ENCODE measurements around the gene IFFO2. TPM values are rescaled to one million over a fixed set of nuclear protein-coding genes. Genes with fewer than 3 reads are reported as not detected.

Gene IFFO2
- total RNA-seq, 4 donors from 2014 or later = 5.0 to 145 (median 13.6) TPM

DNA sequence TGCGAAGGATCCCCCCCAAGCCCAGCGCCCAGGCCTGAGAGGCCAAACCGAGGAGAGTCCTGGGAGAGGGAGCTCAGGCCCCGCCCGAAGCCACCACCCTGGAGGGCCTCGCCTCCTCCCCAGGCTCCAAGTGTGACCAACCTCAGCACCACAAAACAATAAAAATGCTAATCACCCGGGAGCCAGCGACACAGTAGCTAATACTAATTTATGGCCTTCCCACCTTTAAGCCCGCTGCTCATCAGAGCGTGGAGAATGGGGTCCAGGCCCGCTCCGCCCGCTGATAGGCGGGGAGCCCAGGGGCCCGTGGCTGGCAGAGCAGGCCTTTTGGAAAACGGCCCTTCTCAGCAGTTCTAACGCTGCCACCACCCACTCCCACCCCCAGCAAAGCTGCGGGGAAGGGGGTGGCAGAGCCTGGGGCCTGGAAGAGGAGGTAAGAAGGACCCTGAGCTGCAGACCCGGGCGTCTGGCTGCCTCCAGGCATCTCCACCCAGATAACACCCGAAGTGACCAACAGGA lies 76.6 kb downstream of the IFFO2 start:
- in situ Hi-C loops (cut with MboI; ENCODE audit: low pct_ligation_motif_present in 1 of 4, low pct_unique_long_range_greater_than_20kb in 1 of 4, low sequenced_read_pairs in 3 of 4) (loop anchor here in 1 of 4 donors (10.0 kb wide), 1 partner anchor 225 kb away; no protein-coding TSS in a partner anchor), intact Hi-C loops (cut with DNase I; ENCODE audit: low total_unique reads) (loop anchor here (10.0 kb wide), 1 partner anchor 215 kb away; no protein-coding TSS in a partner anchor)
- H3K9me3 ChIP-seq = no peaks in the 10 kb centered on the region
- no peaks in the 10 kb centered on the region for H3K27me3 ChIP-seq
- WGBS, 2 donors (ENCODE audit: low coverage in 1 of 2) = 61% methylated on average over 17 of the region's 21 CpGs; no CpG with 5 or more reads in 1 of the 2 donors
- no peak for DNase-seq
- peaks cover 0 to 5% (median 1%) of the 10 kb centered on the region in 4 donors for H3K4me1 ChIP-seq
- H3K4me3 ChIP-seq = no peak overlapping the region
- no peak overlapping the region for H3K27ac ChIP-seq
- H3K36me3 ChIP-seq = no peaks in the 10 kb centered on the region
- TF ChIP-seq POLR2AphosphoS5 (IDR thresholded peaks at IDR 0.05) (no peak), EP300 (IDR thresholded peaks at IDR 0.05; ENCODE audit: low read depth) (no peak), POLR2A (IDR thresholded peaks at IDR 0.05) (no peak)
- TF ChIP-seq, protein P1, sequence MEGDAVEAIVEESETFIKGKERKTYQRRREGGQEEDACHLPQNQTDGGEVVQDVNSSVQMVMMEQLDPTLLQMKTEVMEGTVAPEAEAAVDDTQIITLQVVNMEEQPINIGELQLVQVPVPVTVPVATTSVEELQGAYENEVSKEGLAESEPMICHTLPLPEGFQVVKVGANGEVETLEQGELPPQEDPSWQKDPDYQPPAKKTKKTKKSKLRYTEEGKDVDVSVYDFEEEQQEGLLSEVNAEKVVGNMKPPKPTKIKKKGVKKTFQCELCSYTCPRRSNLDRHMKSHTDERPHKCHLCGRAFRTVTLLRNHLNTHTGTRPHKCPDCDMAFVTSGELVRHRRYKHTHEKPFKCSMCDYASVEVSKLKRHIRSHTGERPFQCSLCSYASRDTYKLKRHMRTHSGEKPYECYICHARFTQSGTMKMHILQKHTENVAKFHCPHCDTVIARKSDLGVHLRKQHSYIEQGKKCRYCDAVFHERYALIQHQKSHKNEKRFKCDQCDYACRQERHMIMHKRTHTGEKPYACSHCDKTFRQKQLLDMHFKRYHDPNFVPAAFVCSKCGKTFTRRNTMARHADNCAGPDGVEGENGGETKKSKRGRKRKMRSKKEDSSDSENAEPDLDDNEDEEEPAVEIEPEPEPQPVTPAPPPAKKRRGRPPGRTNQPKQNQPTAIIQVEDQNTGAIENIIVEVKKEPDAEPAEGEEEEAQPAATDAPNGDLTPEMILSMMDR (IDR thresholded peaks at IDR 0.05) = no peak

GRCh38 chr1:18879215-18879790 lies 77.2 kb downstream of the IFFO2 start:
- no peaks in the 10 kb centered on the region for H3K36me3 ChIP-seq
- 64 to 80% methylated on average over 5 to 12 of the region's 12 CpGs for WGBS, 2 donors (ENCODE audit: low coverage in 1 of 2)
- H3K27ac ChIP-seq = no peak overlapping the region
- H3K27me3 ChIP-seq = no peaks in the 10 kb centered on the region
- H3K9me3 ChIP-seq = no peaks in the 10 kb centered on the region
- no peak for DNase-seq
- intact Hi-C loops (cut with DNase I; ENCODE audit: low total_unique reads) (no loop called here), in situ Hi-C loops (cut with MboI; ENCODE audit: low pct_ligation_motif_present in 1 of 4, low pct_unique_long_range_greater_than_20kb in 1 of 4, low sequenced_read_pairs in 3 of 4) (no loop called here)
- H3K4me1 ChIP-seq = peaks cover 0 to 5% (median 2%) of the 10 kb centered on the region in 4 donors
- H3K4me3 ChIP-seq = no peak overlapping the region
- TF ChIP-seq, protein P1 (IDR thresholded peaks at IDR 0.05) = no peak
- TF ChIP-seq POLR2AphosphoS5 (IDR thresholded peaks at IDR 0.05) = no peak
- no peak for TF ChIP-seq EP300 (IDR thresholded peaks at IDR 0.05; ENCODE audit: low read depth)
- no peak for TF ChIP-seq POLR2A (IDR thresholded peaks at IDR 0.05)

DNA sequence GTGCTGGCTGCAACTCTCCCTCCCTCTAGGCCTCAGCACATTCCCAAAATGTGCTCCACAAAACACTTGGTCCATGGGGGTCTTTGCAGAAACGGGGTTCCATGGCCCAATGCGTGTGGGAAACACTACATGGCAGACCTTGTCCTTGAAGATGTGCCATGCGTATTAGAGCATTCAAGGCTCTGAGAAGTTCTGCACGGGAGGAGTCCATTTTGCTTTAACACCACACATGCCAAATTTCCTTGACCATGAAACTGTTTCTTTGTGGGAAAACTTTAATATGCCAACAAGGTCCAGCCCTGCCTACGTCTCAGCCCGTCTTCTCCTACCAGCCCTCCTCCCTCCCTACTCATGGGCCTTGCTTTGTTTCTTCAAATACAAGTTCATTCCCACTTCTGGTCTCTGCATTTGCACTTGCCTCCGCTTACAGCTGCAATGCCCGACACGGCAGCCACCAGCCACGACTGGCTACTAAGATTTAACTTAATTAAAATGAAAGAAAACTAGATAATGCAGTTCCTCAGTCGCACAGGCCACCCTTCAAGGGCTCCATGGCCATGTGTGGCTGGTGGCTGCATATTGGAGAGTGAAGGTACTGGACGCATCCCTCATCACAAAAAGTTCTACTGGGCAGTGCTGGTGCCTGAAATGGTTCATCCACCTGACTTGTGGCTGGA lies 77.8 kb downstream of the IFFO2 start:
- intact Hi-C loops (cut with DNase I; ENCODE audit: low total_unique reads) (no loop called here), in situ Hi-C loops (cut with MboI; ENCODE audit: low pct_ligation_motif_present in 1 of 4, low pct_unique_long_range_greater_than_20kb in 1 of 4, low sequenced_read_pairs in 3 of 4) (no loop called here)
- 89 to 92% methylated on average over 8 to 12 of the region's 12 CpGs for WGBS, 2 donors (ENCODE audit: low coverage in 1 of 2)
- no peak for TF ChIP-seq EP300 (IDR thresholded peaks at IDR 0.05; ENCODE audit: low read depth)
- TF ChIP-seq POLR2AphosphoS5 (IDR thresholded peaks at IDR 0.05) = no peak
- TF ChIP-seq, protein P1 (IDR thresholded peaks at IDR 0.05) = no peak
- TF ChIP-seq POLR2A (IDR thresholded peaks at IDR 0.05) = no peak
- Histone ChIP-seq H3K36me3 (no peaks in the 10 kb centered on the region), H3K27me3 (no peaks in the 10 kb centered on the region), H3K9me3 (no peaks in the 10 kb centered on the region), H3K4me1 (peaks cover 0 to 5% (median 2%) of the 10 kb centered on the region in 4 donors), H3K4me3 (no peak overlapping the region), H3K27ac (no peak overlapping the region)
- no peak for DNase-seq

- 95% methylated on average over 30 of the region's 35 CpGs; no CpG with 5 or more reads in 1 of the 2 donors for WGBS, 2 donors (ENCODE audit: low coverage in 1 of 2)
- no peaks in the 10 kb centered on the region for H3K36me3 ChIP-seq
- no peak for TF ChIP-seq POLR2A (IDR thresholded peaks at IDR 0.05)
- TF ChIP-seq POLR2AphosphoS5 (IDR thresholded peaks at IDR 0.05) = no peak
- TF ChIP-seq EP300 (IDR thresholded peaks at IDR 0.05; ENCODE audit: low read depth) = no peak
- TF ChIP-seq, protein P1 (IDR thresholded peaks at IDR 0.05) = no peak
- intact Hi-C loops (cut with DNase I; ENCODE audit: low total_unique reads) (no loop called here), in situ Hi-C loops (cut with MboI; ENCODE audit: low pct_ligation_motif_present in 1 of 4, low pct_unique_long_range_greater_than_20kb in 1 of 4, low sequenced_read_pairs in 3 of 4) (no loop called here)
- peaks cover 0 to 5% (median 2%) of the 10 kb centered on the region in 4 donors for H3K4me1 ChIP-seq
- no peak overlapping the region for H3K4me3 ChIP-seq
- H3K27ac ChIP-seq = no peak overlapping the region
- no peaks in the 10 kb centered on the region for H3K27me3 ChIP-seq
- H3K9me3 ChIP-seq = no peaks in the 10 kb centered on the region
- DNase-seq = no peak
These were observed 79.2 kb downstream of the IFFO2 start for GRCh38 chr1:18877282-18877681.

Measured in transverse colon (tissue), 4 donors.